SK-N-MC (cell line): ENCODE results near the gene GOLT1B.
"Not testable (repeated sequence)": the region's sequence is repeated elsewhere in the genome, so short reads cannot be mapped to it uniquely, and the experiment has no call there.

Experiments used
- DNase-seq: peaks from one replicate; pipeline ENCODE4 v3.0.0-alpha.2; 2011; ENCODE audit warnings: low read depth, low spot score
- H3K27ac ChIP-seq: fragments of 200-600 bp; sonication (generic); 2 replicates; pipeline ENCODE4 v1.5.1; 2016; ENCODE audit warnings: mixed run types
- H3K36me3 ChIP-seq: fragments of 200-600 bp; sonication (generic); 2 replicates; pipeline ENCODE4 v1.6.1; 2017; ENCODE audit warnings: antibody characterized with exemption, low read length, mixed read lengths; ENCODE audit not compliant: insufficient read depth
- H3K4me3 ChIP-seq: fragments of 200-600 bp; sonication (generic); 2 replicates; pipeline ENCODE4 v1.5.1; 2016
- H3K9ac ChIP-seq: fragments of 200-600 bp; sonication (generic); 2 replicates; pipeline ENCODE4 v1.8.0; 2017; ENCODE audit warnings: mixed run types, mixed read lengths; ENCODE audit not compliant: insufficient read length
- H3K9me3 ChIP-seq: fragments of 200-600 bp; sonication (generic); 2 replicates; pipeline ENCODE4 v1.6.1; 2017; ENCODE audit warnings: low read depth, mild to moderate bottlenecking, antibody characterized with exemption, low read length, moderate library complexity, mixed read lengths
- EZH2 ChIP-seq: fragments of 200-600 bp; sonication (generic); IDR thresholded peaks from one replicate; pipeline ENCODE4 v1.6.1; 2017; ENCODE audit warnings: antibody characterized with exemption
- FOXP2 ChIP-seq: optimal IDR thresholded peaks from 2 replicates; pipeline ENCODE3; 2011; ENCODE audit warnings: mild to moderate bottlenecking, moderate library complexity; ENCODE audit not compliant: insufficient read depth; ENCODE audit errors: extremely low read length, control extremely low read depth
- POLR2AphosphoS5 ChIP-seq: IDR thresholded peaks from 2 replicates; pipeline ENCODE4 v1.6.1; 2012; ENCODE audit warnings: mild to moderate bottlenecking, low read depth, low read length, borderline replicate concordance

The GOLT1B gene

GRCh38 chr12:21501258-21502163 is at the start of gene GOLT1B, which contains the start of gene RECQL:
Gene GOLT1B (plus strand): TSS chr12:21501789. CDS start chr12:21501924, 135 bp downstream.
Gene RECQL (minus strand): TSS chr12:21501635. CDS start chr12:21499570, 2,065 bp downstream.
- peak within 1 kb of the TSS; percentile 88 for H3K9ac ChIP-seq
- TF ChIP-seq FOXP2 (no peak), EZH2 (no peak), POLR2AphosphoS5 (peak; percentile 73)
- H3K36me3 ChIP-seq = peaks cover 9% of the 10 kb centered on the region
- H3K4me3 ChIP-seq = peak within 1 kb of the TSS; percentile 90
- peak; percentile 97 for DNase-seq
- H3K27ac ChIP-seq = no peak within 1 kb of the TSS; the same call in 1 of the 2 replicates
- H3K9me3 ChIP-seq = no peaks in the 10 kb centered on the region

GRCh38 chr12:21453312-21453852 is 48.2 kb upstream of the GOLT1B start:
- no peak for TF ChIP-seq FOXP2
- no peak for TF ChIP-seq POLR2AphosphoS5
- no peak for TF ChIP-seq EZH2
- Histone ChIP-seq H3K36me3 (peaks cover 36% of the 10 kb centered on the region), H3K9me3 (no peaks in the 10 kb centered on the region), H3K4me3 (no peak overlapping the region), H3K9ac (no peak overlapping the region), H3K27ac (no peak overlapping the region)
- no peak for DNase-seq

GRCh38 chr12:21456291-21456780 is 45.3 kb upstream of the GOLT1B start:
- no peaks in the 10 kb centered on the region for H3K9me3 ChIP-seq
- no peak overlapping the region for H3K9ac ChIP-seq
- DNase-seq = no peak
- TF ChIP-seq EZH2 = no peak
- TF ChIP-seq POLR2AphosphoS5 = no peak
- TF ChIP-seq FOXP2 = no peak
- H3K27ac ChIP-seq = no peak overlapping the region
- H3K4me3 ChIP-seq = no peak overlapping the region
- H3K36me3 ChIP-seq = peaks cover 36% of the 10 kb centered on the region

- Histone ChIP-seq H3K36me3 (peaks cover 34% of the 10 kb centered on the region), H3K27ac (no peak overlapping the region), H3K9ac (no peak overlapping the region), H3K9me3 (no peaks in the 10 kb centered on the region), H3K4me3 (no peak overlapping the region)
- DNase-seq = no peak
- TF ChIP-seq FOXP2 = no peak
- no peak for TF ChIP-seq POLR2AphosphoS5
- no peak for TF ChIP-seq EZH2
These were observed 42.1 kb upstream of the GOLT1B start for GRCh38 chr12:21459474-21459873.

- DNase-seq, H3K4me3 ChIP-seq, H3K27ac ChIP-seq, H3K9me3 ChIP-seq: not testable (repeated sequence)
- Histone ChIP-seq H3K9ac (peak overlapping the region; percentile 22), H3K36me3 (peaks cover 24% of the 10 kb centered on the region)
These were observed 34.3 kb upstream of the GOLT1B start for GRCh38 chr12:21467334-21467733.

GRCh38 chr12:21471294-21471693 is 30.3 kb upstream of the GOLT1B start:
- no peaks in the 10 kb centered on the region for H3K9me3 ChIP-seq
- TF ChIP-seq POLR2AphosphoS5 (no peak), FOXP2 (no peak), EZH2 (no peak)
- peaks cover 50% of the 10 kb centered on the region for H3K36me3 ChIP-seq

GRCh38 chr12:21472197-21472823 is 29.3 kb upstream of the GOLT1B start:
- no peak for DNase-seq
- Histone ChIP-seq H3K4me3 (no peak overlapping the region), H3K9ac (no peak overlapping the region), H3K36me3 (peaks cover 48% of the 10 kb centered on the region), H3K9me3 (no peaks in the 10 kb centered on the region), H3K27ac (no peak overlapping the region)
- no peak for TF ChIP-seq FOXP2
- no peak for TF ChIP-seq EZH2
- no peak for TF ChIP-seq POLR2AphosphoS5

More at GRCh38 chr12:21471294-21471693, 30.3 kb upstream of the GOLT1B start:
- Histone ChIP-seq H3K9ac (no peak overlapping the region), H3K27ac (no peak overlapping the region), H3K4me3 (no peak overlapping the region)
- DNase-seq = no peak

GRCh38 chr12:21475552-21475951 is 26.0 kb upstream of the GOLT1B start:
- Histone ChIP-seq H3K27ac (no peak overlapping the region), H3K9me3 (no peaks in the 10 kb centered on the region), H3K36me3 (peaks cover 42% of the 10 kb centered on the region), H3K4me3 (no peak overlapping the region), H3K9ac (no peak overlapping the region)
- DNase-seq = no peak
- TF ChIP-seq FOXP2 (no peak), EZH2 (no peak)
